ENCODE measurements around the gene CUTA.

The CUTA gene

DNA sequence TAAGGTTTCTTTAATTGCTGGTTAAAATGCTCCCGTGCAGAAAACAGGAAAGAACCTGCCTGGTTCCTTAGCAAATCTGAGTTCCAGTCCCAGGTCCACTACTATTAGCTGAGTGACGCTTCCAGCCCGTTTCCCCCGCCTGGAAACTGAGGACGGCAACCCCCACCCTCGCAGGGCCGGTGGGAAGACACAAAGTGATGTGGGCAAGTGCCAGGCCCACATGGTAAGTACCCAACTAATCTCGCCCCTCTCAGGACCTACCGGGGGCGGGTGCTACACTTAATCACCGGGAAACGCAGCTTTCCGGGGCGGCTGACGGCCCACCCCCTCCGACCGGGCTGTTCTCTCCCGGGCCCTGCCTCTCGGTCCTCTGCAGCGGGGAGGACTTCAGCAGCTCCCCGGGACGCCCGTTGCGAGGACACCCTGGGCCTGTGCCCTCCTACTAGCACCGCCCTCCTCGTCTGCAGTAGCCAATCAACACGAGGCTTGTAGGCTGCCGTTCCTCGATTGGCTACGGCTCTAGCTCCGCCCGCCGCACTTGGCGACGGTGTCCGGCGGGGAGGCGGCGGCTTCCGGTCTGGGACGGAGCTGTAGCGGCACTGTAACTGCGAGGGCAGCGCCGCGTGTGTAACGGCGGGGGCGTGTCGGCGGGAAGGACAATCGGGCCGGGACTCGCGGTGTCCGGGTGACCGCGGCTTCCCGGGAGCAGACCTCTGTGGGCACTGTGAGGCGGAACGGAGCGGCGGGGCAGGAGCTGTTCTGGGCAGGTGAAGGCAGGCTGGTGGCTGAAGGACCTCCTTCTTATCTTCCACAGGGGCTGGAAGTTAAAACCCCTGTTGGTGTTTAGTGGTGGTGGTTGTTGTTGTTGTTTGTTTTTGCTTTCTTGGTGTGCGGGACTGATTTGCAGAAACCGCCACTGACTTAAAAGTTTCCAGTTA, 36.4 kb upstream of the CUTA start, which contains the start of gene ZBTB9:
Gene ZBTB9 (plus strand): TSS at position 568 of the 938 bp plus-strand sequence. CDS start 525 bp downstream, outside the sequence.
- peaks cover 27% of the 10 kb centered on the region for H3K4me1 ChIP-seq (ENCODE audit: insufficient read depth, low read length)
- peak; percentile 96 for DNase-seq
- peak within 1 kb of the TSS; percentile 82 for H3K27ac ChIP-seq (ENCODE audit: low read length)
- H3K4me3 ChIP-seq (ENCODE audit: low read depth in 1 of 2, low read length in 2 of 2): peak within 1 kb of the TSS; percentile 77 to 89
- peak within 1 kb of the TSS; percentile 94 for H2AFZ ChIP-seq (ENCODE audit: low read depth, low read length)
- H3K9ac ChIP-seq (ENCODE audit: low read depth, low read length): peak within 1 kb of the TSS; percentile 73
- H3K27me3 ChIP-seq (ENCODE audit: insufficient read depth, low read length, poor library complexity): no peaks in the 10 kb centered on the region
- H3K79me2 ChIP-seq (ENCODE audit: insufficient read depth, low read length): peaks cover 27% of the 10 kb centered on the region
- ATAC-seq (ENCODE audit: insufficient read depth, low read depth): peak; percentile 99
- peaks cover 16% of the 10 kb centered on the region for H4K20me1 ChIP-seq (ENCODE audit: insufficient read depth, low read length)
- H3K9me3 ChIP-seq (ENCODE audit: insufficient read depth, low read length, severe bottlenecking): no peaks in the 10 kb centered on the region
- peaks cover 28% of the 10 kb centered on the region for H3K36me3 ChIP-seq (ENCODE audit: insufficient read depth, low read length)
- H3K4me2 ChIP-seq (ENCODE audit: insufficient read depth, low read length): peak within 1 kb of the TSS; percentile 99
- no peak for TF ChIP-seq EZH2 (IDR thresholded peaks at IDR 0.05; ENCODE audit: borderline replicate concordance, low read depth, low read length, severe bottlenecking)
- TF ChIP-seq, protein P1, sequence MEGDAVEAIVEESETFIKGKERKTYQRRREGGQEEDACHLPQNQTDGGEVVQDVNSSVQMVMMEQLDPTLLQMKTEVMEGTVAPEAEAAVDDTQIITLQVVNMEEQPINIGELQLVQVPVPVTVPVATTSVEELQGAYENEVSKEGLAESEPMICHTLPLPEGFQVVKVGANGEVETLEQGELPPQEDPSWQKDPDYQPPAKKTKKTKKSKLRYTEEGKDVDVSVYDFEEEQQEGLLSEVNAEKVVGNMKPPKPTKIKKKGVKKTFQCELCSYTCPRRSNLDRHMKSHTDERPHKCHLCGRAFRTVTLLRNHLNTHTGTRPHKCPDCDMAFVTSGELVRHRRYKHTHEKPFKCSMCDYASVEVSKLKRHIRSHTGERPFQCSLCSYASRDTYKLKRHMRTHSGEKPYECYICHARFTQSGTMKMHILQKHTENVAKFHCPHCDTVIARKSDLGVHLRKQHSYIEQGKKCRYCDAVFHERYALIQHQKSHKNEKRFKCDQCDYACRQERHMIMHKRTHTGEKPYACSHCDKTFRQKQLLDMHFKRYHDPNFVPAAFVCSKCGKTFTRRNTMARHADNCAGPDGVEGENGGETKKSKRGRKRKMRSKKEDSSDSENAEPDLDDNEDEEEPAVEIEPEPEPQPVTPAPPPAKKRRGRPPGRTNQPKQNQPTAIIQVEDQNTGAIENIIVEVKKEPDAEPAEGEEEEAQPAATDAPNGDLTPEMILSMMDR (IDR thresholded peaks at IDR 0.05; ENCODE audit: borderline replicate concordance, extremely low read depth, low read length, poor library complexity, severe bottlenecking): no peak

DNA sequence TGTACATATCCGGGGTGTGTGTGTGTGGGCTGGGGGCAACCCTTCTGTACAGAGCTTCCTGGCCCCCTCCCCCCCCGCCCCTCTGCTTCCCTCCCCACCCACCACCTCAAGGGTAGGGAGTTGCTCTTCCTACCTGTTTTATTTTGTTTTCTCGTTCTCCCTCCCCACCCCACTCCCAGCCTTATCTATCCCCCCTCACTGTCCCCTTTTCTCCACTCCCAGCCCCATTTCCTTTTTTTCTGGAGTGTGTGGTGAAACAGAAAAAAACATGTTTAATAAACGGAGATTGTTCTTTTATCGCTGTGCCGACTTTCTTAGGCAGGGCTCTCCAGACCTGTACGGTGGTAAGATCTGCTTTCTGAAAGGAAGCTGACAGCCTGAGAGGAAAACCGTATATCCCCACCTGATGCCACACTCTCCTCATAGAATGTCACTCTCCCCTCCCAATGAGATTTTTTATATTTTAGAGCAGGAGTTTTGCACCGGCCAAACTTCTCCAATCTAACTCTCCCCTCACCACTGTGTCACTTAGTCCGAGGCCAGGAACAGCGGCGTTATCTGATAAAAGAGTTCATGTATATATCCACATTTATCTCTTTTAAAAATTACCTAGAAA, 35.6 kb upstream of the CUTA start:
- no peaks in the 10 kb centered on the region for H3K9me3 ChIP-seq (ENCODE audit: insufficient read depth, low read length, severe bottlenecking)
- DNase-seq (no peak), ATAC-seq (ENCODE audit: insufficient read depth, low read depth) (no peak)
- H3K27ac ChIP-seq (ENCODE audit: low read length): peak overlapping the region; percentile 75
- peaks cover 16% of the 10 kb centered on the region for H4K20me1 ChIP-seq (ENCODE audit: insufficient read depth, low read length)
- peaks cover 36% of the 10 kb centered on the region for H3K36me3 ChIP-seq (ENCODE audit: insufficient read depth, low read length)
- peak overlapping the region; percentile 77 to 89 for H3K4me3 ChIP-seq (ENCODE audit: low read depth in 1 of 2, low read length in 2 of 2)
- H3K79me2 ChIP-seq (ENCODE audit: insufficient read depth, low read length): peaks cover 27% of the 10 kb centered on the region
- H3K9ac ChIP-seq (ENCODE audit: low read depth, low read length): peak overlapping the region; percentile 73
- H3K27me3 ChIP-seq (ENCODE audit: insufficient read depth, low read length, poor library complexity): no peaks in the 10 kb centered on the region
- peaks cover 27% of the 10 kb centered on the region for H3K4me1 ChIP-seq (ENCODE audit: insufficient read depth, low read length)
- H2AFZ ChIP-seq (ENCODE audit: low read depth, low read length): peak overlapping the region; percentile 94
- H3K4me2 ChIP-seq (ENCODE audit: insufficient read depth, low read length): peak overlapping the region; percentile 99
- TF ChIP-seq, protein P1 (IDR thresholded peaks at IDR 0.05; ENCODE audit: borderline replicate concordance, extremely low read depth, low read length, poor library complexity, severe bottlenecking): no peak
- TF ChIP-seq EZH2 (IDR thresholded peaks at IDR 0.05; ENCODE audit: borderline replicate concordance, low read depth, low read length, severe bottlenecking): no peak

DNA sequence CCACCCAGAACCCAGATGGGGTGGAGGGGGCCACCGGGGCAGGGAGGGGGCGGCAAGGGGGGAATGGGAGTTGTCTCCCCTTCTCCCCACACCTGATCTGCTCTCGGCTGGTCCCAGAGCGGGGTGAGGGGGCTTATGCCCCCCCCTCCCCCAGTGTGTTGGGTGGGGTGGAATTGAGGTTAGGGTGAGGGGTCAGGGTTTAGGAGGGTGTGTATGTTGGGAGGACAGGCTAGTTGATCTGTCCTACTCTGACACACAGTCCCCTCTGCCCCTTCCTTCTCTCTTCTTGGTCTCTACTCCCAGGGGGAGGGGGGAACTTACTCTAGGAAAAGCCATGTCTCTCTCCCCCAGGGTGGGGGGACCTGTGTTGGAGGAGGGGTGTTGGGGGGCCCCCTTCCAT, 34.6 kb upstream of the CUTA start:
- TF ChIP-seq, protein P1 (IDR thresholded peaks at IDR 0.05; ENCODE audit: borderline replicate concordance, extremely low read depth, low read length, poor library complexity, severe bottlenecking): no peak
- TF ChIP-seq EZH2 (IDR thresholded peaks at IDR 0.05; ENCODE audit: borderline replicate concordance, low read depth, low read length, severe bottlenecking): no peak
- peaks cover 46% of the 10 kb centered on the region for H3K36me3 ChIP-seq (ENCODE audit: insufficient read depth, low read length)
- H2AFZ ChIP-seq (ENCODE audit: low read depth, low read length): no peak overlapping the region
- H3K27me3 ChIP-seq (ENCODE audit: insufficient read depth, low read length, poor library complexity): no peaks in the 10 kb centered on the region
- DNase-seq: no peak
- no peak overlapping the region for H3K27ac ChIP-seq (ENCODE audit: low read length)
- ATAC-seq (ENCODE audit: insufficient read depth, low read depth): no peak
- peak overlapping the region; percentile 73; the same call in 1 of the 2 replicates for H3K9ac ChIP-seq (ENCODE audit: low read depth, low read length)
- peaks cover 27% of the 10 kb centered on the region for H3K4me1 ChIP-seq (ENCODE audit: insufficient read depth, low read length)
- H3K79me2 ChIP-seq (ENCODE audit: insufficient read depth, low read length): peaks cover 27% of the 10 kb centered on the region
- H3K4me3 ChIP-seq (ENCODE audit: low read depth in 1 of 2, low read length in 2 of 2): 0 out of 4 replicates have a peak overlapping the region, but pooled peaks of 1 of the 2 experiments have one; percentile 89
- peak overlapping the region; percentile 99 for H3K4me2 ChIP-seq (ENCODE audit: insufficient read depth, low read length)
- no peaks in the 10 kb centered on the region for H3K9me3 ChIP-seq (ENCODE audit: insufficient read depth, low read length, severe bottlenecking)
- peaks cover 16% of the 10 kb centered on the region for H4K20me1 ChIP-seq (ENCODE audit: insufficient read depth, low read length)

Data from DND-41 (cell line).